ENCODE results near the gene CMYA5.

DNA sequence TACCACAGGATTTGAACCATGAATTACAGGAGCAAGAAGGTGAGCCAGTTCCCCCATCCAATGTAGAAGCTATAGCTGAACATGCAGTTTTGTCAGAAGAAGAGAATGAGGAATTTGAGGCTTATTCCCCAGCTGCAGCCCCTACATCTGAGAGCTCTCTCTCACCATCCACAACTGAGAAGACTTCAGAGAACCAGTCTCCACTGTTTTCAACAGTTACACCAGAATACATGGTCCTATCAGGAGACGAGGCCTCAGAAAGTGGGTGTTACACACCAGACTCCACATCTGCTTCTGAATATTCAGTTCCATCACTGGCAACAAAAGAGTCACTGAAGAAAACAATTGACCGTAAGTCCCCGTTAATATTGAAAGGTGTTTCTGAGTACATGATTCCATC, 40.9 kb downstream of the CMYA5 start:
- TF ChIP-seq, protein P1, sequence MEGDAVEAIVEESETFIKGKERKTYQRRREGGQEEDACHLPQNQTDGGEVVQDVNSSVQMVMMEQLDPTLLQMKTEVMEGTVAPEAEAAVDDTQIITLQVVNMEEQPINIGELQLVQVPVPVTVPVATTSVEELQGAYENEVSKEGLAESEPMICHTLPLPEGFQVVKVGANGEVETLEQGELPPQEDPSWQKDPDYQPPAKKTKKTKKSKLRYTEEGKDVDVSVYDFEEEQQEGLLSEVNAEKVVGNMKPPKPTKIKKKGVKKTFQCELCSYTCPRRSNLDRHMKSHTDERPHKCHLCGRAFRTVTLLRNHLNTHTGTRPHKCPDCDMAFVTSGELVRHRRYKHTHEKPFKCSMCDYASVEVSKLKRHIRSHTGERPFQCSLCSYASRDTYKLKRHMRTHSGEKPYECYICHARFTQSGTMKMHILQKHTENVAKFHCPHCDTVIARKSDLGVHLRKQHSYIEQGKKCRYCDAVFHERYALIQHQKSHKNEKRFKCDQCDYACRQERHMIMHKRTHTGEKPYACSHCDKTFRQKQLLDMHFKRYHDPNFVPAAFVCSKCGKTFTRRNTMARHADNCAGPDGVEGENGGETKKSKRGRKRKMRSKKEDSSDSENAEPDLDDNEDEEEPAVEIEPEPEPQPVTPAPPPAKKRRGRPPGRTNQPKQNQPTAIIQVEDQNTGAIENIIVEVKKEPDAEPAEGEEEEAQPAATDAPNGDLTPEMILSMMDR (IDR thresholded peaks at IDR 0.05), result no peak
- no peak for TF ChIP-seq POLR2A (IDR thresholded peaks at IDR 0.05)

All from tibial nerve (tissue), 3 donors.